ENCODE results near the gene BMP6.

Gene BMP6

GRCh38 chr6:7721649-7722048 is 4.2 kb upstream of the BMP6 start:
- DNase-seq = no peak

- no peak for DNase-seq
Measured at GRCh38 chr6:7723041-7723447, 2.9 kb upstream of the BMP6 start.

- DNase-seq = no peak
Measured at GRCh38 chr6:7723554-7723953, 2.3 kb upstream of the BMP6 start.

- DNase-seq = no peak
Measured at GRCh38 chr6:7725412-7725811, 487 bp upstream of the BMP6 start.

GRCh38 chr6:7726416-7727085 is 652 bp downstream of the BMP6 start:
- DNase-seq = no peak

- no peak for DNase-seq
Measured at GRCh38 chr6:7727086-7727945, 1.4 kb downstream of the BMP6 start.

- DNase-seq = no peak
Measured at GRCh38 chr6:7727946-7728854, 2.3 kb downstream of the BMP6 start.

GRCh38 chr6:7728855-7729590 is 3.1 kb downstream of the BMP6 start:
- no peak for DNase-seq

GRCh38 chr6:7730001-7730783 is 4.3 kb downstream of the BMP6 start:
- no peak for DNase-seq

- no peak for DNase-seq
Measured at GRCh38 chr6:7730784-7731227, 4.9 kb downstream of the BMP6 start.

- no peak for DNase-seq
Measured at GRCh38 chr6:7731294-7731693, 5.4 kb downstream of the BMP6 start.

- DNase-seq = no peak
Measured at GRCh38 chr6:7732228-7732627, 6.3 kb downstream of the BMP6 start.

GRCh38 chr6:7734707-7735383 is 8.9 kb downstream of the BMP6 start:
- no peak for DNase-seq

- DNase-seq = no peak
Measured at GRCh38 chr6:7737106-7737505, 11.2 kb downstream of the BMP6 start.

GRCh38 chr6:7737867-7738266 is 12.0 kb downstream of the BMP6 start:
- no peak for DNase-seq

- DNase-seq = no peak
Measured at GRCh38 chr6:7742223-7742785, 16.4 kb downstream of the BMP6 start.

- no peak for DNase-seq
Measured at GRCh38 chr6:7745942-7746341, 20.0 kb downstream of the BMP6 start.

GRCh38 chr6:7747016-7747415 is 21.1 kb downstream of the BMP6 start:
- no peak for DNase-seq

GRCh38 chr6:7747433-7747832 is 21.5 kb downstream of the BMP6 start:
- no peak for DNase-seq

- no peak for DNase-seq
Measured at GRCh38 chr6:7747901-7748504, 22.1 kb downstream of the BMP6 start.

All from NCI-H2081 treated with DMSO at 0.1 percent for 48 hours (cell line).